Measurements from ENCODE around the gene ZNF217.

DNA sequence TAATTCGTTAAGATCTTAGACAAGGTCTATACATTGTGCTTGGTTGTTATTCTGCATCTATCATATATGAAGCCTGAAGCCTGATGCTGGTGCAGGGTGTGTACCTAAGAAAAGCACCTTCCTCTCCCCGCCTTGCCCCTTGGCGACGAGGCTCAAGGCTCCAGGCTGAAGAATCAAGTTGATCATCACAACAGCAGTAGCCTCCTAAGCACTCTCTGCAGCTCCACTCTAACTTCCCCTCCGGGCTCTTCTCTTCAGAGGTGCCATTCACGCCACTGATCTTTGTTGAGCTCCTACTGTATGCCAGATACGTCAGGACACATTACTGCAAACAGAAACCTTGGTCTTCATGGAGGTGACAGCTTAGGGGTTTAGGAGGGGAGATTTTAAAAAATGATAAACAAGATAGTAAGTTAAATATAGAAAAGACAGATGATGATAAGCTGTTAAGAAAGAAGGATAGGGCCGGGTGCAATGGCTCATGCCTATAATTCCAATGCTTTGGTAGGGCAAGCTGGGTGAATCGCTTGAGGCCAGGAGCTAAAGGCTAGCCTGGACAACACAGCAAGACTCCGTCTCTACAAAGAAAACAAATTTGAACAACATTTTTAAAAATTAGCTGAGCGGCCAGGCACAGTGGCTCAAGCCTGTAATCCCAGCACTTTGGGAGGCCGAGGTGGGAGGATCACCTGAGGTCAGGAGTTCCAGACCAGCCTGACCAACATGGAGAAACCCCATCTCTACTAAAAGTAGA lies 38.4 kb upstream of the ZNF217 start:
- TF ChIP-seq, protein P1, sequence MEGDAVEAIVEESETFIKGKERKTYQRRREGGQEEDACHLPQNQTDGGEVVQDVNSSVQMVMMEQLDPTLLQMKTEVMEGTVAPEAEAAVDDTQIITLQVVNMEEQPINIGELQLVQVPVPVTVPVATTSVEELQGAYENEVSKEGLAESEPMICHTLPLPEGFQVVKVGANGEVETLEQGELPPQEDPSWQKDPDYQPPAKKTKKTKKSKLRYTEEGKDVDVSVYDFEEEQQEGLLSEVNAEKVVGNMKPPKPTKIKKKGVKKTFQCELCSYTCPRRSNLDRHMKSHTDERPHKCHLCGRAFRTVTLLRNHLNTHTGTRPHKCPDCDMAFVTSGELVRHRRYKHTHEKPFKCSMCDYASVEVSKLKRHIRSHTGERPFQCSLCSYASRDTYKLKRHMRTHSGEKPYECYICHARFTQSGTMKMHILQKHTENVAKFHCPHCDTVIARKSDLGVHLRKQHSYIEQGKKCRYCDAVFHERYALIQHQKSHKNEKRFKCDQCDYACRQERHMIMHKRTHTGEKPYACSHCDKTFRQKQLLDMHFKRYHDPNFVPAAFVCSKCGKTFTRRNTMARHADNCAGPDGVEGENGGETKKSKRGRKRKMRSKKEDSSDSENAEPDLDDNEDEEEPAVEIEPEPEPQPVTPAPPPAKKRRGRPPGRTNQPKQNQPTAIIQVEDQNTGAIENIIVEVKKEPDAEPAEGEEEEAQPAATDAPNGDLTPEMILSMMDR (conservative IDR thresholded peaks at IDR 0.05) = no peak
- TF ChIP-seq ZFX (IDR thresholded peaks at IDR 0.05) = no peak

All from C4-2B (cell line).